Liver (tissue), 9 donors: ENCODE results near the gene KLHDC8A. TPM values are rescaled to one million over a fixed set of nuclear protein-coding genes. Genes with fewer than 3 reads are reported as not detected.
"Not testable (repeated sequence)": the region's sequence is repeated elsewhere in the genome, so short reads cannot be mapped to it uniquely, and the experiment has no call there.

ENCODE experiments used
- DNase-seq: peaks from one replicate; pipeline ENCODE4 v3.0.0-alpha.2; 2017; ENCODE audit warnings: low spot score
- H3K27ac ChIP-seq, 2 donors: one replicate each; pipeline ENCODE4 v1.7.0; 2013; ENCODE audit warnings: inconsistent platforms in 2 of 2, low read length in 2 of 2, control low read depth in 1 of 2, low read depth in 1 of 2, mild to moderate bottlenecking in 1 of 2
- H3K27me3 ChIP-seq, 4 donors: one replicate each; pipeline versions ENCODE4 v1.6.1 to v1.7.0; 2013; ENCODE audit warnings: low read length in 3 of 4, inconsistent platforms in 1 of 4, mild to moderate bottlenecking in 1 of 4, moderate library complexity in 1 of 4; ENCODE audit not compliant: control insufficient read depth in 4 of 4, insufficient read depth in 4 of 4
- H3K36me3 ChIP-seq, 4 donors: one replicate each; pipeline versions ENCODE4 v1.6.1 to v1.7.0; 2013; ENCODE audit warnings: low read length in 3 of 4, mild to moderate bottlenecking in 3 of 4, low read depth in 1 of 4, moderate library complexity in 1 of 4; ENCODE audit not compliant: control insufficient read depth in 4 of 4, insufficient read depth in 3 of 4
- H3K4me1 ChIP-seq, 4 donors: one replicate each; pipeline versions ENCODE4 v1.6.1 to v1.7.0; 2013; ENCODE audit warnings: low read length in 3 of 4, mild to moderate bottlenecking in 3 of 4, moderate library complexity in 1 of 4; ENCODE audit not compliant: control insufficient read depth in 4 of 4, insufficient read depth in 4 of 4
- H3K4me3 ChIP-seq, 3 donors: one replicate each; pipeline versions ENCODE4 v1.6.1 to v1.7.0; 2013; ENCODE audit warnings: low read length in 3 of 3, control low read depth in 1 of 3, low read depth in 1 of 3, mild to moderate bottlenecking in 1 of 3
- H3K9ac ChIP-seq, 2 donors: one replicate each; pipeline ENCODE4 v1.7.0; 2013; ENCODE audit warnings: low read length in 2 of 2, mild to moderate bottlenecking in 2 of 2, moderate library complexity in 2 of 2, control low read depth in 1 of 2, low read depth in 1 of 2
- H3K9me3 ChIP-seq, 4 donors: one replicate each; pipeline versions ENCODE4 v1.6.1 to v1.7.0; 2013; ENCODE audit warnings: low read length in 3 of 4; ENCODE audit not compliant: control insufficient read depth in 4 of 4
- EGR1 ChIP-seq, 2 donors: IDR thresholded peaks; 2 replicates each; pipeline ENCODE4 v1.6.1; 2016 to 2018; ENCODE audit warnings: antibody characterized with exemption in 2 of 2, low read depth in 2 of 2
- FOXA2 ChIP-seq: IDR thresholded peaks from 2 replicates; pipeline ENCODE4 v1.6.1; 2016; ENCODE audit warnings: antibody characterized with exemption
- HNF4G ChIP-seq: IDR thresholded peaks from 2 replicates; pipeline ENCODE4 v1.6.1; 2016; ENCODE audit warnings: antibody characterized with exemption
- NR2F2 ChIP-seq: IDR thresholded peaks from 2 replicates; pipeline ENCODE4 v1.6.1; 2016; ENCODE audit warnings: antibody characterized with exemption
- RAD21 ChIP-seq, 2 donors: IDR thresholded peaks; 2 replicates each; pipeline ENCODE4 v1.6.1; 2016; ENCODE audit warnings: antibody characterized with exemption in 2 of 2, mild to moderate bottlenecking in 2 of 2
- SP1 ChIP-seq: IDR thresholded peaks from 2 replicates; pipeline ENCODE4 v1.6.1; 2018; ENCODE audit warnings: antibody characterized with exemption, mild to moderate bottlenecking
- TAF1 ChIP-seq: conservative IDR thresholded peaks from 2 replicates; pipeline ENCODE4 v1.6.1; 2016; ENCODE audit warnings: antibody characterized with exemption, mild to moderate bottlenecking
- WGBS: extraction: QIAGEN DNeasy Blood & Tissue Kit; methylation state at CpG from one replicate; pipeline ENCODE4 v1.1.7; 2013; 5-methylcytosine and 5-hydroxymethylcytosine counted together
- polyA plus RNA-seq, 2 donors: library from polyadenylated mRNA; stranded (reverse) in 1 of 2; unstranded in 1 of 2; fragments of 200-250 nt in 1 of 2; fragments of >200 nt in 1 of 2; fragmentation: Nextera tagmentation in 1 of 2; extraction: Ambion mirVana in 1 of 2; gene quantifications; one replicate each; pipeline versions ENCODE4 v1.2.1 to v1.2.3, GENCODE V29; 2013 to 2015
- total RNA-seq, 2 donors: library from RNA; depleted of rRNA; stranded (reverse); fragments of >200 nt; gene quantifications; one replicate each; pipeline ENCODE4 v1.2.3, GENCODE V29; 2014
- TF ChIP-seq, protein P1 (sequence below): IDR thresholded peaks from 2 replicates; pipeline ENCODE4 v1.6.1; 2016; ENCODE audit warnings: antibody characterized with exemption
- donor health status: healthy.
- donor health status: healthy.
- donor health status: healthy.
- donor health status: healthy.
- donor health status: healthy.

The KLHDC8A gene, protein sequence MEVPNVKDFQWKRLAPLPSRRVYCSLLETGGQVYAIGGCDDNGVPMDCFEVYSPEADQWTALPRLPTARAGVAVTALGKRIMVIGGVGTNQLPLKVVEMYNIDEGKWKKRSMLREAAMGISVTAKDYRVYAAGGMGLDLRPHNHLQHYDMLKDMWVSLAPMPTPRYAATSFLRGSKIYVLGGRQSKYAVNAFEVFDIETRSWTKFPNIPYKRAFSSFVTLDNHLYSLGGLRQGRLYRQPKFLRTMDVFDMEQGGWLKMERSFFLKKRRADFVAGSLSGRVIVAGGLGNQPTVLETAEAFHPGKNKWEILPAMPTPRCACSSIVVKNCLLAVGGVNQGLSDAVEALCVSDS
- total RNA-seq (under 1 TPM in 1 of 2 donors, not detected in 1; 0.05 TPM), polyA plus RNA-seq (under 1 TPM in 1 of 2 donors, not detected in 1; 0.02 TPM)

DNA sequence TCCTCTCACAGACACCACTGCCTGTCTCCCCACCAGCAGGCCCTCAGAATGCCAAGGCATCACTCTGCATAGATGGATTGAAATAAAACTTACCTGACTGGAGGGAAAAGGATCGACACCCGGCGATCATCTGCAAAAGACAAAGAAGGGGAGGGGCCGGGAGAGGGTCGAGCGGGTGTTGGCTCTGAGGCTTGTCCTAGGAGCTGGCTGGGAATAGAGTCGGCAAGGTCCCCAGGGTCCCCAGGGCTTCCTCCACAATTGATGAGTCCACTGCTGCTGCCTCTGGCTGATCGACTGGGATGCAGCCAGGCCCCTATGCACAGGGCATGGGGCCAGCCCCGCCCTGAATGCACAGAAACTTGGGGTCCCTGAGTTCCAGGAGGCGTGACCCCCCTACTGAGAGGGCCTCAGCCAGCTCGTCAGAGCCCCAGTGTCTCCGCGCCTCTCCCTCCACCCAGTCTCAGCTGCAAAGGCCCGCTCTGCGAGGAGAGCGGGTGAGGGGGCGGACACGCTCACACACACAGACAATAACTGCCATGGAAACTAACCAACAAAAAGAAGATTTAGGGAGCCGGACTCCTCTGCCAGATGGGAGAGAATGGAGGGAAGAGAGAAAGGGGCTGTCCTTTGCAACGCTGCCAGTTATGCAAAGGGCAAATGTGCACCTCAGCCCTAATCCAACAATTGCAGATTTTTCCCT lies at the start of gene KLHDC8A:
Gene KLHDC8A, minus strand, starts transcription at position 483 of the 700 bp plus-strand sequence. CDS start 13,318 bp downstream, outside the sequence.
- Histone ChIP-seq H3K4me1 (no peaks in the 10 kb centered on the region), H3K9ac (no peak within 1 kb of the TSS), H3K27ac (no peak within 1 kb of the TSS), H3K9me3 (no peaks in the 10 kb centered on the region), H3K36me3 (no peaks in the 10 kb centered on the region), H3K27me3 (peaks cover 0 to 13% (median 5%) of the 10 kb centered on the region in 4 donors), H3K4me3 (no peak within 1 kb of the TSS)
- DNase-seq = no peak
- TF ChIP-seq RAD21 (IDR thresholded peaks at IDR 0.05) = no peak
- no peak for TF ChIP-seq HNF4G
- no peak for TF ChIP-seq EGR1 (IDR thresholded peaks at IDR 0.05; ENCODE audit: low read depth in 2 of 2)
- no peak for TF ChIP-seq FOXA2
- no peak for TF ChIP-seq SP1
- WGBS = 52% methylated on average over 20 of the region's 20 CpGs

DNA sequence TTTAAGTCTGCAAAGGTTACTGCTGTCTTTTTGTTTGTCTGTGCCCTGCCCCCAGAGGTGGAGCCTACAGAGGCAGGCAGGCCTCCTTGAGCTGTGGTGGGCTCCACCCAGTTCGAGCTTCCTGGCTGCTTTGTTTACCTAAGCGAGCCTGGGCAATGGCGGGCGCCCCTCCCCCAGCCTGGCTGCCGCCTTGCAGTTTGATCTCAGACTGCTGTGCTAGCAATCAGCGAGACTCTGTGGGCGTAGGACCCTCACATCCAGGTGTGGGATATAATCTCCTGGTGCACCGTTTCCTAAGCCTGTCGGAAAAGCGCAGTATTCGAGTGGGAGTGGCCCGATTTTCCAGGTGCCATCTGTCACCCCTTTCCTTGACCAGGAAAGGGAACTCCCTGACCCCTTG lies 49.5 kb upstream of the KLHDC8A start:
- DNase-seq, H3K9me3 ChIP-seq, H3K27me3 ChIP-seq, H3K27ac ChIP-seq, H3K9ac ChIP-seq, H3K4me3 ChIP-seq, H3K4me1 ChIP-seq, H3K36me3 ChIP-seq: not testable (repeated sequence)
- 86% methylated on average over 8 of the region's 12 CpGs for WGBS

DNA sequence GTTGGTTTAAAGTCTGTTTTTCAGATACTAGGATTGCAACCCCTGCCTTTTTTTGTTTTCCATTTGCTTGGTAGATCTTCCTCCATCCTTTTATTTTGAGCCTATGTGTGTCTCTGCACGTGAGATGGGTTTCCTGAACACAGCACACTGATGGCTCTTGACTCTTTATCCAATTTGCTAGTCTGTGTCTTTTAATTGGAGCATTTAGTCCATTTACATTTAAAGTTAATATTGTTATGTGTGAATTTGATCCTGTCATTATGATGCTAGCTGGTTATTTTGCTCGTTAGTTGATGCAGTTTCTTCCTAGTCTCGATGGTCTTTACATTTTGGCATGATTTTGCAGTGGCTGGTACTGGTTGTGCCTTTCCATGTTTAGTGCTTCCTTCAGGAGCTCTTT lies 47.8 kb upstream of the KLHDC8A start:
- 68% methylated on average over 1 of the region's 3 CpGs for WGBS
- H3K36me3 ChIP-seq, H3K27me3 ChIP-seq, H3K27ac ChIP-seq, H3K9me3 ChIP-seq, H3K4me3 ChIP-seq, H3K9ac ChIP-seq, H3K4me1 ChIP-seq, DNase-seq: not testable (repeated sequence)

DNA sequence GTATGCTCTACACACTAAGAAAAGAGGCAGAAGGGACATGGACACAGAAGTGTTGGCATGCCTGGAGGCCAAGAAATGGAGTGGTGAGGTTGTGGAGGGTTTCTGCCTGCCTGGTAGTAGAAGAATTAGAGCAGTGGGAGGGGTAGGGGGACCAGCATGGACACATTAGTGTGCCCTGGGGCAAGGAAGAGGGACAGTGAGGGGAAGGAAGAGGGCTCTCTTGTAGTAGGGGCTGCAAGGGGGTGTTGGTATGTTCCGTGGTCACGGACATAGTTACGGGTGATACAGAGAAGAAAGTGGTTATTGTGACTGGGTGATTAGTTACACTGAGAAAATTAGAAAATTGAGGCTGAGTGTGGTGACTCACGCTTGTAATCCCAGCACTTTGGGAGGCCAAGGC lies 41.9 kb upstream of the KLHDC8A start:
- TF ChIP-seq HNF4G = no peak
- TF ChIP-seq NR2F2 = no peak
- no peak for TF ChIP-seq TAF1
- TF ChIP-seq, protein P1, sequence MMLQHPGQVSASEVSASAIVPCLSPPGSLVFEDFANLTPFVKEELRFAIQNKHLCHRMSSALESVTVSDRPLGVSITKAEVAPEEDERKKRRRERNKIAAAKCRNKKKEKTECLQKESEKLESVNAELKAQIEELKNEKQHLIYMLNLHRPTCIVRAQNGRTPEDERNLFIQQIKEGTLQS = no peak
- H3K4me1 ChIP-seq = no peaks in the 10 kb centered on the region
- no peak overlapping the region for H3K9ac ChIP-seq
- no peaks in the 10 kb centered on the region for H3K27me3 ChIP-seq
- DNase-seq = no peak
- no peaks in the 10 kb centered on the region for H3K36me3 ChIP-seq
- 93% methylated on average over 4 of the region's 4 CpGs for WGBS
- H3K4me3 ChIP-seq = no peak overlapping the region
- no peak overlapping the region for H3K27ac ChIP-seq
- no peaks in the 10 kb centered on the region for H3K9me3 ChIP-seq
